ENCODE results near the gene CBFA2T2.
"Not testable (repeated sequence)": the region's sequence is repeated elsewhere in the genome, so short reads cannot be mapped to it uniquely, and the experiment has no call there.

The CBFA2T2 gene

GRCh38 chr20:33526769-33527168, 36.9 kb downstream of the CBFA2T2 start:
- ATAC-seq (replicated peaks; ENCODE audit: extremely low read depth, poor library complexity, severe bottlenecking) (no peak), DNase-seq (ENCODE audit: low spot score in 2 of 2) (no peak)
- Mint-ChIP-seq H3K27ac (ENCODE audit: low read depth) (no peak overlapping the region), H3K27me3 (no peaks in the 10 kb centered on the region), H3K36me3 (ENCODE audit: insufficient read depth) (peaks cover 9% of the 10 kb centered on the region), H3K9me3 (no peaks in the 10 kb centered on the region), H3K4me1 (peaks cover 33% of the 10 kb centered on the region), H3K4me3 (no peak overlapping the region)

GRCh38 chr20:33531047-33531877, 41.4 kb downstream of the CBFA2T2 start:
- no peak for ATAC-seq (replicated peaks; ENCODE audit: extremely low read depth, poor library complexity, severe bottlenecking)
- DNase-seq (ENCODE audit: low spot score in 2 of 2): no peak
- no peak overlapping the region for H3K4me3 Mint-ChIP-seq
- no peaks in the 10 kb centered on the region for H3K27me3 Mint-ChIP-seq
- peaks cover 3% of the 10 kb centered on the region for H3K36me3 Mint-ChIP-seq (ENCODE audit: insufficient read depth)
- H3K27ac Mint-ChIP-seq (ENCODE audit: low read depth): peak overlapping the region; percentile 42
- H3K9me3 Mint-ChIP-seq: no peaks in the 10 kb centered on the region
- H3K4me1 Mint-ChIP-seq: peaks cover 46% of the 10 kb centered on the region

DNA sequence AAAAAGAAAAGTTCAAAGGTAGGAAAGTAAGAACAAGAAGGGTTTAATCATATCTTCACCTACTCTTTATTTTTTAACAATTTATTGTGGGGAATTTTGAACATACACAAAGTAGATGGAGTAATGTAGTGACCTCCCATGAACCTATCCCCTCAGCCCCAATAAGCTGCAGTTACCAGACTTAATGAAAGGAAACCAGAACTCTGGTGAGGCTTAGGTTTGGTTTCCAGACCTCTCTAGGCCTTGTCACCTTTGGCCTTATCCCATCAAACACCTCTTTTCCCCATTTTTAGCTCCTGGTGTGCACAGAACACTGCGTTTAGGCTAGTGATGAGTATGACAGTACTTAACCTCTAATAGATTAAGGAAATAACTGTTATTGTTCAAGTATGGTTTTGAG, 42.0 kb downstream of the CBFA2T2 start:
- ATAC-seq (replicated peaks; ENCODE audit: extremely low read depth, poor library complexity, severe bottlenecking): no peak
- no peaks in the 10 kb centered on the region for H3K27me3 Mint-ChIP-seq
- H3K4me1 Mint-ChIP-seq: peaks cover 46% of the 10 kb centered on the region
- no peak for DNase-seq (ENCODE audit: low spot score in 2 of 2)
- peaks cover 3% of the 10 kb centered on the region for H3K36me3 Mint-ChIP-seq (ENCODE audit: insufficient read depth)
- no peaks in the 10 kb centered on the region for H3K9me3 Mint-ChIP-seq
- H3K27ac Mint-ChIP-seq (ENCODE audit: low read depth): peak overlapping the region; percentile 42
- H3K4me3 Mint-ChIP-seq: no peak overlapping the region

DNA sequence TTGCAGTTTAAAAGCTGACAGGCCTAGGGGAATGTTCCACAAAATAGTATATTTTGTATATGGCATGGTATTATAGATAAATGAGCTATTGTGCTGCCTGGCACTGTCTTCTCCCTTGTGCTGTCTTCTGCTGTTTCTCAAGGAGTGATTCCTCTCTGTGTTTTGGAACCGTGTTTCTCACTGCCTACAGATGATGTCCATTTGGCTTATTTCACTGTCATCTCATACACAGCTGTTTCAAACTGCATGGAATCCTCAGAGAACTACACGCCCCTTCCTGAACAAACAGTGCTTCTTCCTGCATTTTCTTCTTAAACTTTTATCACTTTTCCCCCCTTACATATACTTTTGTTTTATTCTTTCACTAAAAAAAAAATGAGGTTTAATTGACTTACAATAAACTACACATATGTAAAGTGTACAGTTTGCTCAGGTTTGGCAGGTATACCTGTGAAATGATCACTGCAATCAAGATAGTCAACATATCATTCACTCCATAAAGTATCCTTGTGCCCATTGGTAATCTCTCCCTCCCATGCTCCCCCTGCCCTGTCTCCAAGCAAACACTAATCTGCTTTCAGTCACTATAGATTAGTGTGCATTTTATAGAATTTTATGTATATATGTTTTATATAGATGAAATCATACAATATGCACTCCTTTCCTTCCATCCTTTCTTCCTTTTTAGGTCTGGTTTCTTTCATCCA, 43.0 kb downstream of the CBFA2T2 start:
- H3K4me3 Mint-ChIP-seq: no peak overlapping the region
- peaks cover 3% of the 10 kb centered on the region for H3K36me3 Mint-ChIP-seq (ENCODE audit: insufficient read depth)
- DNase-seq (ENCODE audit: low spot score in 2 of 2) (no peak), ATAC-seq (replicated peaks; ENCODE audit: extremely low read depth, poor library complexity, severe bottlenecking) (no peak)
- H3K27ac Mint-ChIP-seq (ENCODE audit: low read depth): no peak overlapping the region
- no peaks in the 10 kb centered on the region for H3K27me3 Mint-ChIP-seq
- H3K4me1 Mint-ChIP-seq: peaks cover 40% of the 10 kb centered on the region
- no peaks in the 10 kb centered on the region for H3K9me3 Mint-ChIP-seq

- ATAC-seq (replicated peaks; ENCODE audit: extremely low read depth, poor library complexity, severe bottlenecking); H3K4me3 Mint-ChIP-seq; H3K36me3 Mint-ChIP-seq (ENCODE audit: insufficient read depth); H3K27me3 Mint-ChIP-seq; H3K27ac Mint-ChIP-seq (ENCODE audit: low read depth); H3K9me3 Mint-ChIP-seq; DNase-seq (ENCODE audit: low spot score in 2 of 2): not testable (repeated sequence)
- peaks cover 40% of the 10 kb centered on the region for H3K4me1 Mint-ChIP-seq
Measured at GRCh38 chr20:33535717-33536116, 45.8 kb downstream of the CBFA2T2 start.

GRCh38 chr20:33537608-33538007, 47.7 kb downstream of the CBFA2T2 start:
- Mint-ChIP-seq H3K36me3 (ENCODE audit: insufficient read depth) (peaks cover 1% of the 10 kb centered on the region), H3K27ac (ENCODE audit: low read depth) (peak overlapping the region; percentile 42), H3K27me3 (no peaks in the 10 kb centered on the region), H3K4me3 (no peak overlapping the region), H3K4me1 (peaks cover 27% of the 10 kb centered on the region), H3K9me3 (no peaks in the 10 kb centered on the region)
- DNase-seq (ENCODE audit: low spot score in 2 of 2) (no peak), ATAC-seq (replicated peaks; ENCODE audit: extremely low read depth, poor library complexity, severe bottlenecking) (no peak)

GRCh38 chr20:33539129-33539528, 49.2 kb downstream of the CBFA2T2 start:
- no peaks in the 10 kb centered on the region for H3K27me3 Mint-ChIP-seq
- peak overlapping the region; percentile 29 for H3K27ac Mint-ChIP-seq (ENCODE audit: low read depth)
- ATAC-seq (replicated peaks; ENCODE audit: extremely low read depth, poor library complexity, severe bottlenecking) (no peak), DNase-seq (ENCODE audit: low spot score in 2 of 2) (no peak)
- no peaks in the 10 kb centered on the region for H3K36me3 Mint-ChIP-seq (ENCODE audit: insufficient read depth)
- no peaks in the 10 kb centered on the region for H3K9me3 Mint-ChIP-seq
- no peak overlapping the region for H3K4me3 Mint-ChIP-seq
- H3K4me1 Mint-ChIP-seq: peaks cover 26% of the 10 kb centered on the region

- DNase-seq (ENCODE audit: low spot score in 2 of 2) (no peak), ATAC-seq (replicated peaks; ENCODE audit: extremely low read depth, poor library complexity, severe bottlenecking) (no peak)
- no peaks in the 10 kb centered on the region for H3K36me3 Mint-ChIP-seq (ENCODE audit: insufficient read depth)
- H3K4me3 Mint-ChIP-seq: no peak overlapping the region
- no peak overlapping the region for H3K27ac Mint-ChIP-seq (ENCODE audit: low read depth)
- no peaks in the 10 kb centered on the region for H3K27me3 Mint-ChIP-seq
- no peaks in the 10 kb centered on the region for H3K9me3 Mint-ChIP-seq
- peaks cover 27% of the 10 kb centered on the region for H3K4me1 Mint-ChIP-seq
Measured at GRCh38 chr20:33540427-33540826, 50.5 kb downstream of the CBFA2T2 start.

DNA sequence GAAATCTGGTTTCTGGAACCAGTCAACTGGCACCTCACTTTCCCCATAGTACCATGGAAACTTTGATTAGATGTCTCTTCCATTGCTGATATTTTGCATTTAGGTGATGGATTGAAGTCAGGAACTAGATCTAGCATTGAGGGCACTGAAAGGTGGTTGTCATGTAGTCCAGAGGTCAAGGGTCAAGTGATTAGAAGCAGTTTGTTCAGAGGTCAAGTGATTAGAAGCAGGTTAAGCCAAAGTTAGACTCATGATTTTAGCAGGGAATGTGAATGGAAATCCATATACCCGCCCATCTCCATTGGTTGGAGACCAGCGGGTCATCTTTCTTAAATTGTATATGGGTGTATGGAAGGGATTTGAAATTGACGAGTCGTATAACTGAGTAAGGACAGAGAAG, 51.2 kb downstream of the CBFA2T2 start:
- ATAC-seq (replicated peaks; ENCODE audit: extremely low read depth, poor library complexity, severe bottlenecking): no peak

DNA sequence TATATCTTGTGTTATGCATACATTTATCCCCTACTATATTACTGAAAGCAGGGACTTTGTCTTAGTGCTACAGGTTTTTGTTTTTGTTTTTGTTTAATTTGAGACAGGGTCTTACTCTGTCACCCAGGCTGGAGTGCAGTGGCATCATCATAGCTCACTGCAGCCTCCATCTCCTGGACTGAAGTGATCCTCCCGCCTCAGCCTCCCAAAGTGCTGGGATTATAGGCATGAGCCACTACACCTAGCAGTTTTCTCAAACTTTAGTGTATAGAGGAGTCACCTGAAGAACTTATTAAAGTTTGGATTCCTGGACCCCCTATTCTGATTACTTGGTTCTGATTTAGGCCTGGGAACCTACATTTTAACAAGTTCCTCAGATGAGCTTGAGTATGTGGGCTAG, 51.9 kb downstream of the CBFA2T2 start:
- Mint-ChIP-seq H3K27me3 (no peaks in the 10 kb centered on the region), H3K4me3 (no peak overlapping the region), H3K36me3 (ENCODE audit: insufficient read depth) (no peaks in the 10 kb centered on the region), H3K27ac (ENCODE audit: low read depth) (no peak overlapping the region), H3K9me3 (no peaks in the 10 kb centered on the region), H3K4me1 (peaks cover 27% of the 10 kb centered on the region)
- DNase-seq (ENCODE audit: low spot score in 2 of 2) (no peak), ATAC-seq (replicated peaks; ENCODE audit: extremely low read depth, poor library complexity, severe bottlenecking) (no peak)

More for the DNA sequence above, 51.2 kb downstream of the CBFA2T2 start:
- Mint-ChIP-seq H3K36me3 (ENCODE audit: insufficient read depth) (no peaks in the 10 kb centered on the region), H3K9me3 (no peaks in the 10 kb centered on the region), H3K27me3 (no peaks in the 10 kb centered on the region), H3K4me3 (no peak overlapping the region), H3K4me1 (peaks cover 27% of the 10 kb centered on the region), H3K27ac (ENCODE audit: low read depth) (no peak overlapping the region)
- DNase-seq (ENCODE audit: low spot score in 2 of 2): no peak

GRCh38 chr20:33545763-33546162, 55.9 kb downstream of the CBFA2T2 start:
- H3K27me3 Mint-ChIP-seq: no peaks in the 10 kb centered on the region
- DNase-seq (ENCODE audit: low spot score in 2 of 2): no peak
- H3K36me3 Mint-ChIP-seq (ENCODE audit: insufficient read depth): peaks cover 2% of the 10 kb centered on the region
- H3K9me3 Mint-ChIP-seq: no peaks in the 10 kb centered on the region
- ATAC-seq (replicated peaks; ENCODE audit: extremely low read depth, poor library complexity, severe bottlenecking): no peak
- peak overlapping the region; percentile 66 for H3K27ac Mint-ChIP-seq (ENCODE audit: low read depth)
- no peak overlapping the region for H3K4me3 Mint-ChIP-seq
- peaks cover 16% of the 10 kb centered on the region for H3K4me1 Mint-ChIP-seq

- Mint-ChIP-seq H3K9me3 (no peaks in the 10 kb centered on the region), H3K4me1 (peaks cover 13% of the 10 kb centered on the region), H3K4me3 (no peak overlapping the region), H3K27me3 (no peaks in the 10 kb centered on the region), H3K27ac (ENCODE audit: low read depth) (no peak overlapping the region), H3K36me3 (ENCODE audit: insufficient read depth) (peaks cover 8% of the 10 kb centered on the region)
- DNase-seq (ENCODE audit: low spot score in 2 of 2): no peak
- ATAC-seq (replicated peaks; ENCODE audit: extremely low read depth, poor library complexity, severe bottlenecking): no peak
Measured at GRCh38 chr20:33549229-33549999, 59.5 kb downstream of the CBFA2T2 start.

Data from central memory CD8-positive, alpha-beta T cell (primary cell).